ENCODE measurements around the gene RECQL5.

DNA sequence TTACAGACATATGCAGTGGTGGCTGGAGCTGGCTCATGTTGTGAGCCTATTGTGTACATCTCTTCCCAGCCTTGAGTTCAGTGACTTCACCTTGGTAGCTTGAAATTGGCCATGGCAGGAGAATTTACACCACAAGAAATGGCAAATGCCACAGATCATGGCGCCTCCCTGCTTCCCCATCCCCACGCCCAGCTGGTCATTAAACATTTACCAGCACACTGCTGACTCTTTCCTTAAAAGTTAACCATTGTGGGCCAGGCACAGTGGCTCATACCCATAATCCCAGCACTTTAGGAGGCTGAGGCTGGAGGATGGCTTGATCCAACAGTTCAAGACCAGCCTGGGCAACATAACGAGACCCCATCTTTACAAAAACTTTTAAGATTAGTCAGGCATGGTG lies 31.7 kb upstream of the RECQL5 start:
- TF ChIP-seq, protein P1, sequence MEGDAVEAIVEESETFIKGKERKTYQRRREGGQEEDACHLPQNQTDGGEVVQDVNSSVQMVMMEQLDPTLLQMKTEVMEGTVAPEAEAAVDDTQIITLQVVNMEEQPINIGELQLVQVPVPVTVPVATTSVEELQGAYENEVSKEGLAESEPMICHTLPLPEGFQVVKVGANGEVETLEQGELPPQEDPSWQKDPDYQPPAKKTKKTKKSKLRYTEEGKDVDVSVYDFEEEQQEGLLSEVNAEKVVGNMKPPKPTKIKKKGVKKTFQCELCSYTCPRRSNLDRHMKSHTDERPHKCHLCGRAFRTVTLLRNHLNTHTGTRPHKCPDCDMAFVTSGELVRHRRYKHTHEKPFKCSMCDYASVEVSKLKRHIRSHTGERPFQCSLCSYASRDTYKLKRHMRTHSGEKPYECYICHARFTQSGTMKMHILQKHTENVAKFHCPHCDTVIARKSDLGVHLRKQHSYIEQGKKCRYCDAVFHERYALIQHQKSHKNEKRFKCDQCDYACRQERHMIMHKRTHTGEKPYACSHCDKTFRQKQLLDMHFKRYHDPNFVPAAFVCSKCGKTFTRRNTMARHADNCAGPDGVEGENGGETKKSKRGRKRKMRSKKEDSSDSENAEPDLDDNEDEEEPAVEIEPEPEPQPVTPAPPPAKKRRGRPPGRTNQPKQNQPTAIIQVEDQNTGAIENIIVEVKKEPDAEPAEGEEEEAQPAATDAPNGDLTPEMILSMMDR (conservative IDR thresholded peaks at IDR 0.05) = no peak
- TF ChIP-seq ZFX (IDR thresholded peaks at IDR 0.05) = no peak

Measured in C4-2B (cell line).